ENCODE data around the gene CASTOR1.

The CASTOR1 gene

DNA sequence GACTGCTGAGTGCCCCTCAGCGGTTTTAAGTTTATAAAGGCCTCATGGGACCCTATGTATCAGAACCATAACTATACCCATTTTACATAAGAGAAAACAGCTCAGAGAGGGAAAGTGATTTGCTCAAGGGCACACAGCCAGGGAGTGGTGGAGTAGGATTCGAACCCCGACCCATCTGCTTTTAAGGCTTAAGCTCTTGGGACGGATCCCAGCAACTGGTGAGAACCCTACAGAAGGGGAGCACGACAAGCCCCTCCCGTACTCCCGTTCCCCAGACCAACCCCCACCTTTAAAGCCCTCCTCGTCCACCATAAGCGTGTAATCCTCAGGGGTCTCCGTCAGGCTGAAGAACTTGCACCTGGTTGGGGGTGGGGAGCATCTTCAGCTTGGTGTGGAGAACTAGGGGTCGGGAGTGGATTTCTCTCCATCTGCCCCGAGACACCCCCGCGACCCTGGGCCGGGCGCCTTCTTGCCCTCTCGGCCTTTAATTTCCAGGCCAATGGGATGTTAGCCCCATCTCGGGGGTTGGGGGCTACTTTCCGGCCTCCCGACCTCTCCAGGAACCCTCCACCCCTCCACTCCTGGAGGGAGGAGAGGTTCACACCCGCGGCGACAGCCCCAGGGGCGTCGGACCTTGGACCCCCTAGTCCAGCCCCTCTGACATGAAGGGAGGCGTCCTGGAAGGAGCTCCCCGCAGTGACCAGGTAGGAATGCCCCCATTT lies 725 bp downstream of the CASTOR1 start:
- in situ Hi-C loops (cut with HindIII; ENCODE audit: low pct_ligation_motif_present, low pct_unique_long_range_greater_than_20kb, low sequenced_read_pairs), result no loop called here
- DNase-seq, result no peak

DNA sequence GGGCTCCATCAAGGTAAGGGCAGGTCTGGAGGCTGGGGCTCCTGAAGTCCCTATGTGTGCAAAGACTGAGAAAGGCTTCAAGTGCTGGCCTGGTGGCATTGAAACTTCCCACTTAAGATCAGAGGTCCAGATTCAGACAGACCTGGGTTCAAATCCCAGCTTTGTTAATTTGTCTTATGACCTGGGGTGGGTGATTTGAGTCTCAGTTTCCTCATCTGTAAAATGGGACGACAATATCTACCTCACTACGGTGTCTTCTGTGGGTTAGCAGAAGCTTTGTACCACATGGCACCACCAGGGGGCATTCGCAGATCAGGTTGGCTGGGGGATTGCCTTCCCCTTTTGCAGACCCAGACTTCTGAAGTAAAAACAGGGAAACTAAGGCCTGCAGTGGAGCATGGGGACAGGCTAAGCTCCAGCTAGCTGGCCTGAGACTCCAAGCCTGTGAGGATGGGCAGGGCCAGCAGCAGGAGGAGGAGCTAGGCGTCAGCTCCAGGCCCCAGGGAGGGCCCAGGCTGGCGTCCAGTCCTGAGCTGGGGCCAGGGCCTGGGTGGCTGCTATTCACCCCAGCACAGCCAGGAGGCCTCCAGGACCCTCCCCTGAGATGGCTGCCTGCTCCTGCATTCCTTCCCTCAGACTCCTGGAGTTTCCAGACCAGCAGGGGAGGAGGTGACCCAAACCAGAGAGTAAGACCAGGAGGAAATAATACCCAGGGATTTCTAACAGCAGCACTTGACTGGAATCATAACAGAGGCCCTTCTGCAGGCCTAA lies 1.5 kb downstream of the CASTOR1 start:
- DNase-seq, result peak; percentile 92
- in situ Hi-C loops (cut with HindIII; ENCODE audit: low pct_ligation_motif_present, low pct_unique_long_range_greater_than_20kb, low sequenced_read_pairs), result no loop called here

DNA sequence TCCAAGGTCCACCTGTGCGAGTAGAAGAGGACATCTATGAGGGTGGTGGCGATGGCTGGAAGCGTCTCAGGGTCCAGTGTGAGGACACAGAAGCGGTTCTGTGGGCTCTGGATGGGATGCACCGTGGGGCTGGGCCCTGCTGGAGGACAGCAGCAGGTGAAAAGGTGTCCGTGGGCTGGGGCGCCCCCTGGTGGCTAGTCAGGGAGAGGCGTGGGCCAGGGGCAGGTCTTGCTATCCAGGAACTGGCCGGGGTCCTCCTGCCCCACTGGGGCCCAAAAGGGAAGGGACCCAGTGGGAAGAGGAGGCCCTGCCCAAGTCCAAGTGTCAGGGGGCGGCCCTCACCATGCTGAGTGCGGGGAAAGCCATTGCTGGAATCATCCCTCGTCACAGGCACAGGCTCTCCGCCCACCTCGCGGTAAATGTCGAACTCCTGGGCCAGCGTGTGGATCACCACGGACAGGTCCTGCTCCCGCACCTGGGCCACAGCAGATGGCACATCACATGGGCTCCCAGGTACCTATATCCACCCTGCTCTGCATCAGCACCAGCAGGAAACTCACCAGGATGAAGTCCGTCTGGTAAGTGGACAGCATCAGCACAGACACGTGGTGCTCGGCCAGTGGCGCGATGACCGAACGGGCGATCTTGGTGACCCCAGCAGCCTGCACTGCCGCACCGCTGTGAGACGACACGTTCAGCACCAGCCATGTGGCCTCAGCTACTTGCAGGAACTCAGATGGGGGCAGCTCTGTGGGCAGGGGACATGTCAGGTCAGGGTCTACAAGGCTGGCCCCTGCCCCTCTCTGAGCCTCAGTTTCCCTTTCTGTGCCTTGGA lies 2.3 kb downstream of the CASTOR1 start:
- in situ Hi-C loops (cut with HindIII; ENCODE audit: low pct_ligation_motif_present, low pct_unique_long_range_greater_than_20kb, low sequenced_read_pairs), result no loop called here
- peak; percentile 59 for DNase-seq

DNA sequence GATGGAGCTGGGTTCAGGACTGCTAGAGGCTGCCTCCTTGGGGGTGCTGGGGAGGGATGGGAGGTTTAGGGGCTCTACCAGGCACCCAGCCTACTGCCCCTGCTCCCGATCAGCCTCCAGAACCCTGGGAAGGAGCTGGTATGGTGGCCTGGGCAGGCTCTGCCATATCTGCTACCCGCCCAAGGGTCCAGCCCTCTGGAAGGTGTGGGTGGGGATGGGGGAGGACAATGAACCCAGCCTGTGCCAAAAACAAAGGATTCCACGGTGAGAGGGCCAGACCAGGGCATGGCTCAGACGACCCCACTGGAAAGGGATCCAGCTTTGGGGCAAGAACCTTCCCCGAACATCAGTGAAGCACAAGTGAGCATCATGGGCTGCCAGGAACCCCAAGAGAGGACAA lies 3.0 kb downstream of the CASTOR1 start:
- in situ Hi-C loops (cut with HindIII; ENCODE audit: low pct_ligation_motif_present, low pct_unique_long_range_greater_than_20kb, low sequenced_read_pairs), result no loop called here
- no peak for DNase-seq

- DNase-seq, result no peak
- in situ Hi-C loops (cut with HindIII; ENCODE audit: low pct_ligation_motif_present, low pct_unique_long_range_greater_than_20kb, low sequenced_read_pairs), result no loop called here
These were observed 3.5 kb downstream of the CASTOR1 start for GRCh38 chr22:30285846-30286200.

GRCh38 chr22:30285176-30285845 lies 4.0 kb downstream of the CASTOR1 start:
- no peak for DNase-seq
- in situ Hi-C loops (cut with HindIII; ENCODE audit: low pct_ligation_motif_present, low pct_unique_long_range_greater_than_20kb, low sequenced_read_pairs), result no loop called here

DNA sequence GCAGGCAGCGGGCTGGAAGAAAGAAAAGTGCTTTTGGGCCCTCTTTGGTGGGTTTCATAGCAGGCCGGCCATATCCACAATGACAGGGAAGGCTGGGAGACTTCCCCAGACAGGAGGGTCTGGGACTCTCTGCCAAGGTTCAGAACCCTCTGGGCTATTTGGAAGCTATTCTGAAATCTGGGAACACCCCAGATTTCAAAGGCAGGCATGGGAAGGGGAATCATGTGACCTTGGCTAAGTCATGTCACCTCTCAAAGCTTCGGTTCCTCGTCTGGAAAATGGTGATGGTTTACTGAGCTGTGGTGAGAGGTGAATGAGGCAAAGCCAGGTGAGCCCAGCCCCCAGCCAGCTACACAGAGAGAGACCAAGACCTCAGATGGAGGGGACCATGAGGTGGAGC lies 4.6 kb downstream of the CASTOR1 start:
- DNase-seq, result no peak
- in situ Hi-C loops (cut with HindIII; ENCODE audit: low pct_ligation_motif_present, low pct_unique_long_range_greater_than_20kb, low sequenced_read_pairs), result no loop called here

GRCh38 chr22:30284172-30284571 lies 5.1 kb downstream of the CASTOR1 start:
- in situ Hi-C loops (cut with HindIII; ENCODE audit: low pct_ligation_motif_present, low pct_unique_long_range_greater_than_20kb, low sequenced_read_pairs), result no loop called here
- no peak for DNase-seq

- in situ Hi-C loops (cut with HindIII; ENCODE audit: low pct_ligation_motif_present, low pct_unique_long_range_greater_than_20kb, low sequenced_read_pairs), result no loop called here
- no peak for DNase-seq
These were observed 6.0 kb downstream of the CASTOR1 start for GRCh38 chr22:30283342-30283741.

GRCh38 chr22:30282616-30283046 lies 6.7 kb downstream of the CASTOR1 start:
- DNase-seq, result no peak
- in situ Hi-C loops (cut with HindIII; ENCODE audit: low pct_ligation_motif_present, low pct_unique_long_range_greater_than_20kb, low sequenced_read_pairs), result no loop called here

DNA sequence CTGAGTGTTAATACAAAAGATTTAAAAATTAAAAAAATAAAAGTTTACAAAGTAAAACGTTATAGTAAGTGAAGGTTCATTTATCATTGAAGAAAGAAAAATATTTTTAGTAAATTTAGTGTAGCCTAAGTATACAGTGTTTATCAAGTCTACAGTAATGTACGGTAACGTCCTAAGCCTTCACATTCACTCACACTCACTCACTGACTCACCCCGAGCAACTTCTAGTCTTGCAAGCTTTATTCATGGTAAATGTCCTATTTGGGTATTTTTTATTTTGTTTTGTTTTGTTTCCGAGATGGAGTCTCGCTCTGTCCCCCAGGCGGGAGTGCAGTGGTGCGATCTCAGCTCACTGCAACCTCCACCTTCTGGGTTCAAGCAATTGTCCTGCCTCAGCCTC lies 8.8 kb downstream of the CASTOR1 start:
- in situ Hi-C loops (cut with HindIII; ENCODE audit: low pct_ligation_motif_present, low pct_unique_long_range_greater_than_20kb, low sequenced_read_pairs), result no loop called here
- DNase-seq, result no peak

DNA sequence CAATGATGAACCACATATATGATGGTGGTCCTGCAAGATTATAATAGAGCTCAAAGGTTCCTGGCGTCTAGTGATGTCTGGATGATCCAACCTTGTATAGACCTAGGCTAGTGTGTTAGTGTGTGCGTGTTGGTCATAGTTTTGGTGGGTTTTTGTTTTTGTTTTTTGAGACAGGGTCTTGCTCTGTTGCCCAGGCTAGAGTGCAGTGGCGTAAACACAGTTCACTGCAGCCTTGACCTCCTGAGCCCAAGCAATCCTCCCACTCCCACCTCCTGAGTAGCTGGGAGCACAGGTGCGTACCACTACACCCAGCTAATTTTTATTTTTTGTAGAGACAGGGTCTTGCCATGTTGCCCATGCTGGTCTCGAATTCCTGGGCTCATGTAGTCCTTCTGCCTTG lies 9.4 kb downstream of the CASTOR1 start:
- no peak for DNase-seq
- in situ Hi-C loops (cut with HindIII; ENCODE audit: low pct_ligation_motif_present, low pct_unique_long_range_greater_than_20kb, low sequenced_read_pairs), result no loop called here

DNA sequence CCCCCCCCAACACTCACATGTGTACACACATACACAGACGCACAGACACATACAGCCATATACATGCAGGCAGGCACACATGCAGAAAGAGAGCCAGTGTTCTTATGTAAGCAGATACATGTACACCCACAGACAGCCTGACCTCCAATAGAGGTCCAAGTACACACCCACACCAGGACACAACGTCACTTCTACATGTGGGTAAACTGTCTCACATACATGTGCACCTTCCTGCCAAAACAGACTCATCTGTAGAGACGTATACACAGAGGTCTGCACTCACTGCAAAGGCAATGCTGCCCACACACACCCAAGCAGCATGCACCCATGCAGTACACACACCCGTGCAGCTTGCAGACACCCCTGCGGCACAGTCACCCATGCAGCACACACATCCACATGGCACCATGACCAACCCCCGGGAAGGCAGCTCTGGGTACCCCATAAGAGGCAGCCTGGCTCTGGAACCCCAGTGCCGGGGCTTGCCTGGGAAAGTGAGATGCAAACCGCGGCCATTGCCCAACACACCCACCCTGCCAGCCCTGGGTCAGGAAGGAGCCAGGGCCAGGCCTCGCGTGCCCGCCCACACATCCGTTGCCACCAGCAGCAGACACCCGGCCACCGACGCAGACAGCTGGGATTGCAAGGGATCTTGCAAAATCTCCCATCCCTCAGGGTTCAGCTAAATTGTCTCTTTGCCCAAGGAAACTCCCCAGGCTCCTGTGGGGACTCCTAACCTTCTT lies 10.1 kb downstream of the CASTOR1 start:
- in situ Hi-C loops (cut with HindIII; ENCODE audit: low pct_ligation_motif_present, low pct_unique_long_range_greater_than_20kb, low sequenced_read_pairs), result no loop called here
- DNase-seq, result no peak

GRCh38 chr22:30277547-30278344 lies 11.6 kb downstream of the CASTOR1 start:
- in situ Hi-C loops (cut with HindIII; ENCODE audit: low pct_ligation_motif_present, low pct_unique_long_range_greater_than_20kb, low sequenced_read_pairs), result no loop called here
- DNase-seq, result no peak

DNA sequence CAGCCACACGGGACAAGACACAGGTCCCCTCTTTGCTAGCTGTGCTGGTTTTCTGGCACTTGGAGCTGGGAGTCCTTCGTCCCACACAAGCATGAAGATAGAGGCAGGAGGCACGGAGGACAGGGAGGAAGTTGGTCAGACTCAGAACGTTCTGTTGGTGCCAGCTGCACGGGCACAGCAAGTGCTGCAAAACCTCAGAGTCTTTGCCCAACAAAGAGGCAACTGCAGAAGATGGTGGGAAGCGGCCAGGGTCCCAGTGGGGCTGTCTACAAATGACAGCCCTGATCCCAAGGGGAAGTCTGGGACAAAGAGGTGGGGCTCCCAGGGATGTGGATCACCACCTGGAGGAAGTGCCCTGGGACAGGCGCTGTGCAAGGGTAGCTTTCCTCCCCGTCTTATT lies 13.3 kb downstream of the CASTOR1 start:
- DNase-seq, result no peak

DNA sequence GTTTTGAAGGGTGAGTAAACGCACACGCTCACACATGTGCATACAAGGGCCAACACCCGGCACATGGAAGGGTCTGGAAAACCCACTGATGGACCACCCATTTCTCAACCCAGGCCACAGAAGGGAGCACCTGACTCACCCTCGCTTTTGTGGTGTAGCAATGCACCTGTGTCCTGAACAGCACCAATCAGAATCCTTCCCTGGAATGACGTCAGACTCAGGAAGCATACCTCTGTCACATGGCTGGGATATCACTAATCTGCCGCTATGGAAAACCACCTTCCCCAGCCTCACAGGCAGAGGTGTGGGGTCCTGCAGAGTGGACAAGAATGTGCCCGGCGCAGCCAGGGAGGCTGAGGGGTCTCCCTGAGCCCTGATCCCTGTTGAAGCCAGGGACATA lies 13.7 kb downstream of the CASTOR1 start:
- DNase-seq, result no peak
- in situ Hi-C loops (cut with HindIII; ENCODE audit: low pct_ligation_motif_present, low pct_unique_long_range_greater_than_20kb, low sequenced_read_pairs), result no loop called here

More for the DNA sequence above, 13.3 kb downstream of the CASTOR1 start:
- in situ Hi-C loops (cut with HindIII; ENCODE audit: low pct_ligation_motif_present, low pct_unique_long_range_greater_than_20kb, low sequenced_read_pairs), result no loop called here

GRCh38 chr22:30274437-30274812 lies 14.9 kb downstream of the CASTOR1 start:
- in situ Hi-C loops (cut with HindIII; ENCODE audit: low pct_ligation_motif_present, low pct_unique_long_range_greater_than_20kb, low sequenced_read_pairs), result no loop called here
- no peak for DNase-seq
